HCT116 (cell line): ENCODE data around the gene HSPA9.

Experiments used
- CBX3 ChIP-seq: IDR thresholded peaks from 2 replicates; pipeline ENCODE4 v1.6.1; 2012; ENCODE audit warnings: low read depth
- CTCF ChIP-seq, 3 experiments: fragments of 200-600 bp in 1 of 3; sonication (generic) in 1 of 3; IDR thresholded peaks in 2 of 3; conservative IDR thresholded peaks in 1 of 3; 2 replicates each; pipeline ENCODE4 v1.5.1; 2012 to 2017; ENCODE audit warnings: low read depth in 2 of 3, low read length in 2 of 3, antibody characterized with exemption in 1 of 3, borderline replicate concordance in 1 of 3, control low read depth in 1 of 3, mild to moderate bottlenecking in 1 of 3, mixed read lengths in 1 of 3, mixed run types in 1 of 3, moderate library complexity in 1 of 3; ENCODE audit not compliant: insufficient read depth in 1 of 3
- EGR1 ChIP-seq: IDR thresholded peaks from 2 replicates; pipeline ENCODE4 v1.6.1; 2012; ENCODE audit warnings: low read depth
- EZH2phosphoT487 ChIP-seq: fragments of 200-600 bp; IDR thresholded peaks from 2 replicates; pipeline ENCODE4 v1.6.1; 2018; ENCODE audit warnings: antibody characterized with exemption, borderline replicate concordance
- POLR2A ChIP-seq: IDR thresholded peaks from 2 replicates; pipeline ENCODE4 v1.7.0; 2011; ENCODE audit warnings: borderline replicate concordance; ENCODE audit not compliant: insufficient read depth, insufficient read length; ENCODE audit errors: extremely low read depth
- POLR2AphosphoS5 ChIP-seq: IDR thresholded peaks from 2 replicates; pipeline ENCODE4 v1.6.1; 2011; ENCODE audit warnings: mild to moderate bottlenecking, low read depth, low read length, moderate library complexity
- SP1 ChIP-seq: IDR thresholded peaks from 2 replicates; pipeline ENCODE4 v1.6.1; 2012; ENCODE audit warnings: low read depth
- YY1 ChIP-seq: IDR thresholded peaks from 2 replicates; pipeline ENCODE4 v1.6.1; 2011; ENCODE audit warnings: low read length, low read depth, moderate library complexity, mild to moderate bottlenecking; ENCODE audit not compliant: insufficient replicate concordance; ENCODE audit errors: extremely low read depth
- ZNF274 ChIP-seq: fragments of 200-500 bp; sonication (Bioruptor generic); IDR thresholded peaks from 2 replicates; pipeline ENCODE4 v1.6.1; 2014; ENCODE audit warnings: mild to moderate bottlenecking, low read depth, low read length, inconsistent platforms

GRCh38 chr5:138544181-138545134 lies 30.7 kb downstream of the HSPA9 start:
- TF ChIP-seq SP1 (no peak), YY1 (no peak), CTCF (IDR thresholded peaks at IDR 0.05 in 2 of 3, conservative IDR thresholded peaks at IDR 0.05 in 1 of 3; ENCODE audit: borderline replicate concordance in 1 of 3, insufficient read depth in 1 of 3, low read depth in 2 of 3, low read length in 2 of 3) (no peak), EZH2phosphoT487 (no peak), POLR2A (no peak), ZNF274 (no peak), EGR1 (no peak), POLR2AphosphoS5 (no peak), CBX3 (no peak)
